SIG-M5 (cell line): ENCODE measurements around the gene KAT2A.

Experiments
- DNase-seq: peaks from one replicate; lab custom pipeline; 2025; lab: John Stamatoyannopoulos, UW

Gene KAT2A

GRCh38 chr17:42114118-42114517 lies 7.0 kb downstream of the KAT2A start:
- DNase-seq, result no peak

DNA sequence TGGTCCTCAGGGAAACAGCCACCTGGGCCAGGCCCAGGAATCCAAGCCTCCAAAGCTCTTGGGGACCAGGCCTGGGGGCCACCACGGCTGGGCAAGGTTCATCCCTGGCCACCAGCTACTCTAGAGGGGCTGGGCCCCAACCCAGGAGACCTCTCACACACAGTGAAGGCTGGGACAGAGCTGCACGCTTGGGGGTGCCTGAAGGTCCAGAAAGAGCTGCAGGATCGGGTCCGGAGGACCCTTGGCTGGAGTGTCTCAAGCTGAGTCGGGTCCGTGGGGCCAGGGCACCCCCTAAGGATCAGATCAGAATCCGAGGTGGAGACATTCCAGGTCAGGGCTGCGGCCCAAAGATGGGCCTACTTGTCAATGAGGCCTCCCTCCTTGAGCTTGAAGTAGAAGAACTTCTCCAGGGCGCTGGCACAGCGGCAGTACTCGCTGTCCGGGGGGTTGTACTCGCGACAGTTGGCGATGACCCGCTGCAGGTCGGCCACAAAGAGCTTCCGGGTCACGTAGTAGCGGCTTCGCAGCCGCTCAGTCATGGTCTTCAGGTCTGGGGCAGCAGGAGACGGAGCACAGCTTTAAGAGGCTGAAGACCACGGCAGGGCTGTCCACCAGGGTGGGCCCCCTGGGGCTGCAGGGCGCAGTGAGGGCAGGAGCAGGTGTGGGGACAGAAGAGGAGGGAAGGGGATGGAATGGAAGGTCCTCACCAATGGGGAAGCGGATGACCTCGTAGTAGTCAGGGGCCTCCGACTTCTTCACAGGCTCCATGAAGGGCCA lies 7.7 kb downstream of the KAT2A start:
- no peak for DNase-seq

GRCh38 chr17:42112552-42113176 lies 8.5 kb downstream of the KAT2A start, which contains the start of gene DHX58:
Gene DHX58, minus strand, starts transcription at chr17:42112714. Its CDS starts 822 bp downstream, at chr17:42111892.
- DNase-seq, result peak; percentile 80

- no peak for DNase-seq
Measured at GRCh38 chr17:42111871-42112551, 9.2 kb downstream of the KAT2A start.

GRCh38 chr17:42111265-42111636 lies 9.9 kb downstream of the KAT2A start:
- no peak for DNase-seq

DNA sequence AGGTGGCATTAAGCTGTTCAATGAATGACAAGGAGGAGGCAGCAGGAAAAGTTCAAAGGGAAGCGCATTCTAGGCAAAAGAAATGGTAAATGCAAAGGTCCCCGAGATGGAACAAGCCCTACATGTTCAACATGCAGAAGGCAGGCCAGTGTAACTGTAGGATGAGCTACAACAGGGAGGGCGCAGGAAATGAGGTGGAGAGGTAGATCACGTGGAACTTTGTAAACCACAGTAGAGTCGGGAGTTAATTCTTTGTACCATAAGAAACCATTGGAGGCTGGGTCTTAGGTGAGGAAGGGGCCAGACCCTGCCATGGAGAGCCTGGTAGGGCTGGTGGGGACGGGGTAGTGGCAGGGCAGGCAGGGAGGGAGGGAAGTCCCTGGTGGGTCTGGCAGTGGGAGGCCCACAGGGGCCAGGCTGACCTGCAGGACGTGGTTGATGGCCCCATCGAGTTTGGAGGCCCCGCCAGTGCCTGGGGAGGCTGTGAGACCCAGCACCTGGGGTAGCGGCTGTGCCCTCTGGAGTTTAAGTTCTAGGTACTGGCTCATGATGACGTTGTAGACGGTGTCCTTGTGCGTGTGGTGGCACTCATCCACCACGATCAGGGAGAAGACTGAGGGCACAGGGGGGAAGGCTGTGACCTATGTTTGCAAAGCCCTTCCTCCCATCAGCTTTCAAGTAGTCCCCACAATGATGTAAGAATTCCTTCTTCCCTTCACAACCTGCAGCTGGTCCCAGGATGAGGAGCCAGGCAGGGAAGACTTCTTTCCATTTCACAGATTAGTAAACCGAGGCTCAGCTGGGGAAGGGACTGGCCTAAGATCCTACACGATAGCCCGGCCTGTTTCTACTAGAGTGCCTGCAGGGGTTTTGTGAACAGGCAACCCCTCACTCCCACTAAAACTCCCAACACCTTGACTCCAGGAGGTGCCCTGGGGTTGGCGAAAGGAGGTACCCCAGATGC lies 10.6 kb downstream of the KAT2A start:
- DNase-seq, result no peak

- DNase-seq, result no peak
Measured at GRCh38 chr17:42109086-42109485, 12.1 kb downstream of the KAT2A start.

DNA sequence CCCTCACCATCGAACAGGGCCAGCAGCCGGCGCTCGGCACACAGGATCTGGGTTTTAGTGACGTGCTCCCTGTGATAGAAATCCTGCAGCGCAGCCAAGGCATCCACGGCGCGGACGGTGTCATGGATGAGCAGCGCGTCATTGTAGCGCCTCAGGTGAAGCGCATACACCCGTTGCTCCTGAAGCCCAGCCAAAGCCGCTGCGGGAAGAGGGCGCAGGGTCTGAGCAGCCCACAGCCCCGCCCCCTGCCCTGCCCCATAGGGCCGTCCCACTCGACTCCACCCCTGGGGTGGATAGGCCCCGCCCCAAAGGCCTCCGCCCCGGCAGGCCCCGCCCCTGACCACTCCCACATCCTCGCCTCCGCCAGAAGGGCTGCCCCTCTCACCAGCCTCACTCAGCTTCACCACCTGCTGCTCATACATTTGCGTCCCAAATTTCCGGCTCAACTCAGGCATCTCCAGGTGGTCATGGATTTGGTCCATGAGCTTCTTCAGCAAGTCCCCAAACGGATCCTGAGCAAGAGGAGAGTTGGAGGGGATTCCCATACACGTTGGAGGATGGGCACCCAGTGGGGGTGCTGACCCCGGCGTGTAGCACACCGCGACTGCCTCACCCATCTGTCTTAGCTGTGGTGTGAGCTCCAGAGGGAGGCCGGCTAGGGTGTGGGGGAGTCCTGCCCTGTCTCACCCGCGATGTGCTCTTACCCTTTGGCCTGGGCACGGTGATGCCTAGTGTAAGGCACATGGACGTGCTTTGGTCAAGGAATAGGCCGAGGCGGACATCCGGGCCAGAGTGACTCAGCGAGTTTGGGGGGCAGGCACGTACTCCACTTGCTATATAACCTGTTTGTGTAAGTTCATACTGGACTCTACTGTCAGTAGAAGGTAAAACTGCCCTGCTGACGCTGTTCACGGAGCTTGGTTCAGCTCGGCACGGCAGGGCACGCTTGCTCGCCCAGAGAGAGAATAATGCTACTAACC lies 13.3 kb downstream of the KAT2A start:
- DNase-seq, result no peak

GRCh38 chr17:42107124-42107523 lies 14.0 kb downstream of the KAT2A start:
- no peak for DNase-seq

- no peak for DNase-seq
Measured at GRCh38 chr17:42106009-42106408, 15.2 kb downstream of the KAT2A start.

- no peak for DNase-seq
Measured at GRCh38 chr17:42104264-42104663, 16.9 kb downstream of the KAT2A start.

DNA sequence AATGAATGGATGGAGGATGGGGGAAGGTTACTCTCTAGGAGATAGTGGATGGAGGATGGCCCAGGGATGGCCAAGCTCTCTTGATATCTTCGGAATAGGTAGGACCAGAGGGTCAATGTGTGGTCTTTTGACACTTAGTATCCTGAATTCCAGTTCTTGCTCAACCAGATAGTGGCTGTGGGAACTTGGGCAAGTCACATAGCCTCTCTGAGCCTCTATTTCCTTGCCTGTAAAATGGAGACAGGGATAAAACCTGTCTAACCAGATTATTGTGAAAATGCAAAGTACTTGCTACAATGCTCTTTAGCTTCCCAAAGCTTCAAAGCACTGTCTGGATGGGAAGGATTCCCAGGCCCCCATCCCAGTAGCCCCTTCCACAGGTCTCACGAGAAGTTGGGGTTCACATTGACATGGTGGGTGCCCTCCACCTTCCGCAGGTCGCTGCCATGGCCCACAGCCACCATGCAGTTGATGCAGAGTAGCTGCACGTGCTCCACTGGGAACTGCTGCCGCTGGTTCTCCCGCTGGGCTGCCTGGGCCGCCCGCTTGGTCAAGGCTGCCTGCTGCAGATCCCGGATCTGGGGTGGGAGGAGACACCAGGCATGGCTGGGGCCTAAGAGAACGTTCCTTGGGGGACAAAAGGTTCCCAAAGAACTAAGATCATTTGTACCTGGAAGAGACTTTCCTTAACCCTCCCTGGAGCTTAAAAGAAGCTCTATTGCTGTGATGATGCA lies 17.8 kb downstream of the KAT2A start:
- no peak for DNase-seq

GRCh38 chr17:42101513-42102292 lies 19.5 kb downstream of the KAT2A start:
- DNase-seq, result no peak

DNA sequence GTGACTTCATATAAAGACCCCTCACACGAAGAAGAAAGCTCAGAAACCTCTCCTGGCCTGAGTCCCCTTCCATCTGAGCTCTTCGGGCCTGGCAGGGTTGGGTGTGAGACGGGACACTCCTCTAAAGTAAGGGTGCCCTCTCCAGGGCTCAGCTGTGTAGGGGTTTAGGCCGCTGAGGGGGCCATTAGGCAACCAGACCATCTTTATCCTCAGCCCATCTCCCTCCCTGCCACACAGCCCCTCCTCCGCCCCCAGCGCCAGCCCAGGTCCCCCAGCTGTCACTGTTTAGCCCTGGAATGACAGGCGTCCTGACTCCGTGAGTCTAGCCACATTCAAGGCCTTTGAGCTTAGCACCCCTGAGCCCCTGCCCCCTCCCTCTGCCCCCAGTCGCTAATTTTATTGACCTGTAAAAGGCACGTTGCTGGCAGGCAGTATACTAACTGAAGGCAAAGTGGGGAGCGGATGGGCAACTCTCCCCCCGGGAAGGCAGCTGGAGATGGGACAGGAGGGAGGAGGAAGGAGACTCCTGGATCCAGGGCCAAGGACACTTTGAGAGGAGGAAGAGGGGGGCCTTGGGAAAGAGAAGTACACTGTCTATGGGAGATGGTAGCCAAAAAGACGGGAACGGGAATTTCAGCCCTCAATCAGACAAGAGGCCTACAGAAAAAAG lies 22.3 kb downstream of the KAT2A start:
- DNase-seq, result no peak

DNA sequence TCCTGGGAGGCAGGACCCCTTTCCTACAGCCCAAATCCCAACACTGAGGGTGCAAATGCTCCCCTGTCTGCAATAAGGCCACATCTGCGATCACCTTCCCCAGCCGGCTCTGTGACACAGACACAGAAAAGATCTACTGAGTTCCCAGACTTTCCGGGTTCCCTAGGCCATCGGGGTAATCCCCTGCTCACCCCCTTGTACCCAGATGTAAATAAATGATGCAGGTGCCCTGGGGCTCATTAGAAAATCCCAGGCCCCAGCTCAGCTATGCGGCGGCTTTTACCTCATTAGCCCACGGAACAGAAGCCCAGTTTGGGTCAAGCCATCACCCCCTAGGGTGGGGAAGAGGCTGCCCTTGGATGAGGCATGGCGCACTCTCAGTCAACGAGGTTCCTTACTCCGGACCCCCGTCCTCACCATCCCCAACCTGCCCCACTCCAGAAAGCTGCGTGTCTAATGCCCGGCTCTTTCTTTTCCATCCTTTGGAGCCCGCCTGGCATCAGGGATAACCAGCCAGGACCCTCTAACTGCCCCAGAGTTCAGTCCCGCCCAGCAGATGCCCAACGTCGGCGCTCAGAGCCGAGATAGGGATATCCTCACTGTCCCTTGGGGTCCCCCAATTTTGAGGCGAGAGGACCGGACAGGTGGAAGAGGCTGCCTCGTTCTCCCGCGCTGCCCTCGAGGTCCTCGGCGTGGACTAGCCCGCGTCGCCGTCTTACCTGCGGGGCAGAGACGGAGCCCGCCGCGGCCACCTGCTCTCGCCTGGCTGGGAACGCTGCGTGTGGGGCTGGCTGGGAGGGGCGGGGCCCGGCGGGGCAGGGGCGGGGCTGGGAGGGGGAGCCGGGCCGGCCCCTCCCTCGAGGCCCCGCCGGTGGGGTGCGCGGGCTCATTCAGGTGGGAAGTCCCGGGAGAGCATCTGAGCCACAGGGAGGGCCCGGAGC lies 23.2 kb downstream of the KAT2A start, which contains the start of gene ZNF385C:
Gene ZNF385C, minus strand, starts transcription at position 783 of the 941 bp plus-strand sequence. CDS start 35,417 bp downstream, outside the sequence.
- no peak for DNase-seq

DNA sequence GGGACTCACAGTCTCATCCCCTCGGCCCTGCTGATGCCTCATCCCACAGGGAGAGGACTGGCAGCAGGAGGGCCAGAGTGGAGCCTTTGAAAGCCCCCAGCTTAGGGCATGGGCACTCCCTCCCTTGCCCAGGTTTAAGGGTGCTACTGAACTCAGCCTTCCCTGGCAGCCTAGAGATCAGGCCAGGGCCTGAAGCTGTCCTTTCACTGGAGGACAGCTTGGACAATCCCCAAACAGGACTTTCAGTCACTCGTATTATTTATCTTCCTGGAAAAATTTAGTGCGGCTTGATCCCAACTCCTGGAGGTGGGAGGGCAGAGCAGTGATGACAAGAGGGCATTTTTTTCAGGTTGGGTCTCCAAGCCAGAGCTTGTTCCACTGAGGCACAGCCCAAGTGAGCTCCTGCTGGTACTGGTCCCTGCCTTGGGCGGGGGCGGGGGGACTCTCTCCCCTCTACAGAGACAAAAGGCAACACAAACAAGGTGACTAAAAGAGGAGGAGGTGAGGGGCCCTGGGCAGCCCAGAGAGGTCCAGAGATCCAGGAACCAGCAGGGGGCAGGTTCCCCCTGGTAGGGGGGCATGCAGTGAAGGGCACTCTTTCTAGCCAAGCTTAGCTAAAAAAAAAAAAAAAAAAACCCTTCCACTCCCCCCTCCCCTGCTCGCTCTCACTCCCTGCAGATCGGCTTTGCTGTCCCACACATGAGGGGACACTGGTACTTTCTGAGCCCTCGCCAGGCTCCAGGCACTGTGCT lies 24.6 kb downstream of the KAT2A start:
- DNase-seq, result no peak
